Measurements from ENCODE around the gene SKI. TPM values are rescaled to one million over a fixed set of nuclear protein-coding genes. Genes with fewer than 3 reads are reported as not detected.
A peak's percentile ranks its signal among the peaks of the same experiment; 100 is the strongest.

SKI gene
- total and polyA plus RNA-seq, 2 of the 4 experiments (the other 2 are of a cell fraction): 2.3 to 20.1 TPM

DNA sequence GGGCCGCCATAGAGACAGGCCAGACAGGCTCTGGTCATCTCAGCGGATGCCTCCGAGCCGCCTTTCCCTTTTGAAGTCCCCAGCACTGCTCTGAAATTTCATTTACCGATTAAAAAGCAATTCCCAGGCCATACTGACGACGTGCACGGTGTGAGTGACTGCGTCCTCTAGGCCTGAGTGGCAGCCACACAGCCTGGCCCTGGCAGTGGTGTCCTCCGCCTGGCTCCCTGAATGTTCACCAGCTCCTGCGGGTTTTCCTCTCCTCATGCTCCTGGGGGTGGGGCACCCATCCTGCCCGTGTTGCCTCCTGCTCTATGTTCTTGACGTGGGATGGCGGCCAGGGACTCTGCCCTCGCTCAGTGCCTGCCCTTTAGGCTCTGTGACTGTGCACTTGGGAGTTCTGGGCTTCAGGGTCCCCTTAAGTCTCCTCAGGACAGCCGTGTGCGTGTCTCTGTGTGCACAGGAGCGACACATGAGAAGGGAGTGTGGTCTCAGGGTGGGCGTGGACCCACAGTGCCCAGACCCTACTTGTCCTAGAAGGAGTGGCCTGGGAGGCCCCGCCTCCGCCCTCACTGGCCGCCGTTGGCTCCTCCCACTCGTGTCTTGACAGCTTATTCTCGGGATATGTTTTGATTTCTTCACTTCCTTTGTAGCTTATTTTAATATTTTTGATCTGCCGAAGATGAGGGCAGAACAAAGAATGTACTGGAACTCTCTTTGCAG, 3.6 kb downstream of the SKI start:
- CTCF ChIA-PET: interaction anchor here (1.3 to 1.5 kb wide), 2 partner anchors 84 to 150 kb away, joined by 3 to 5 read pairs; no protein-coding TSS in a partner anchor
- TF ChIP-seq RCOR1 (IDR thresholded peaks at IDR 0.05; ENCODE audit: insufficient replicate concordance, low read length): no peak
- no peak for TF ChIP-seq CHD1 (IDR thresholded peaks at IDR 0.05; ENCODE audit: low read depth, low read length)
- TF ChIP-seq, protein P1, sequence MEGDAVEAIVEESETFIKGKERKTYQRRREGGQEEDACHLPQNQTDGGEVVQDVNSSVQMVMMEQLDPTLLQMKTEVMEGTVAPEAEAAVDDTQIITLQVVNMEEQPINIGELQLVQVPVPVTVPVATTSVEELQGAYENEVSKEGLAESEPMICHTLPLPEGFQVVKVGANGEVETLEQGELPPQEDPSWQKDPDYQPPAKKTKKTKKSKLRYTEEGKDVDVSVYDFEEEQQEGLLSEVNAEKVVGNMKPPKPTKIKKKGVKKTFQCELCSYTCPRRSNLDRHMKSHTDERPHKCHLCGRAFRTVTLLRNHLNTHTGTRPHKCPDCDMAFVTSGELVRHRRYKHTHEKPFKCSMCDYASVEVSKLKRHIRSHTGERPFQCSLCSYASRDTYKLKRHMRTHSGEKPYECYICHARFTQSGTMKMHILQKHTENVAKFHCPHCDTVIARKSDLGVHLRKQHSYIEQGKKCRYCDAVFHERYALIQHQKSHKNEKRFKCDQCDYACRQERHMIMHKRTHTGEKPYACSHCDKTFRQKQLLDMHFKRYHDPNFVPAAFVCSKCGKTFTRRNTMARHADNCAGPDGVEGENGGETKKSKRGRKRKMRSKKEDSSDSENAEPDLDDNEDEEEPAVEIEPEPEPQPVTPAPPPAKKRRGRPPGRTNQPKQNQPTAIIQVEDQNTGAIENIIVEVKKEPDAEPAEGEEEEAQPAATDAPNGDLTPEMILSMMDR (conservative IDR thresholded peaks at IDR 0.05; ENCODE audit: low read depth, low read length): no peak
- no peak for TF ChIP-seq BHLHE40 (IDR thresholded peaks at IDR 0.05; ENCODE audit: low read depth, low read length)
- peak; percentile 60; the same call in 1 of the 2 replicates for TF ChIP-seq MXI1 (IDR thresholded peaks at IDR 0.05; ENCODE audit: borderline replicate concordance, low read depth, low read length)
- no peak for TF ChIP-seq RFX5 (IDR thresholded peaks at IDR 0.05; ENCODE audit: low read depth, low read length)
- TF ChIP-seq RAD21 (IDR thresholded peaks at IDR 0.05; ENCODE audit: low read length): no peak
- no peak for TF ChIP-seq MAFK (IDR thresholded peaks at IDR 0.05; ENCODE audit: low read depth, low read length)
- TF ChIP-seq MAZ (IDR thresholded peaks at IDR 0.05; ENCODE audit: borderline replicate concordance, low read depth, low read length): no peak
- no peak for TF ChIP-seq FOS (IDR thresholded peaks at IDR 0.05; ENCODE audit: low read depth, low read length)
- peak; percentile 36; the same call in 1 of the 2 replicates for TF ChIP-seq CEBPB (IDR thresholded peaks at IDR 0.05; ENCODE audit: low read depth, low read length)
- TF ChIP-seq ELK1 (IDR thresholded peaks at IDR 0.05; ENCODE audit: borderline replicate concordance, low read depth, low read length): no peak
- BruUV-seq (replicated peaks): no TSS peak
- Histone ChIP-seq H3K23ac (ENCODE audit: low read depth, low read length) (peak overlapping the region; percentile 69; the same call in 1 of the 2 replicates), H4K8ac (ENCODE audit: low read depth in 2 of 2, low read length in 2 of 2) (no peak overlapping the region), H2BK5ac (ENCODE audit: low read depth, low read length, poor library complexity, severe bottlenecking) (peak overlapping the region; percentile 33), H4K20me1 (ENCODE audit: insufficient read depth, low read length) (peaks cover 81% of the 10 kb centered on the region), H4K5ac (ENCODE audit: low read depth, low read length) (no peak overlapping the region), H3K18ac (ENCODE audit: low read depth, low read length) (no peak overlapping the region), H3K4me1 (ENCODE audit: control insufficient read depth, insufficient read depth, low read length) (peaks cover 31% of the 10 kb centered on the region), H3K36me3 (ENCODE audit: control insufficient read depth, insufficient read depth, low read length) (peaks cover 4% of the 10 kb centered on the region; the same call in 1 of the 2 replicates), H3K27ac (ENCODE audit: insufficient read depth, low read length) (peak overlapping the region; percentile 69), H2AFZ (replicated peaks; ENCODE audit: low read length, poor library complexity) (peak overlapping the region; percentile 46), H3K27me3 (ENCODE audit: control insufficient read depth, insufficient read depth, low read length) (no peaks in the 10 kb centered on the region), H3K9me3 (ENCODE audit: control insufficient read depth, insufficient read depth, low read length) (no peaks in the 10 kb centered on the region), H3K9ac (ENCODE audit: low read depth, low read length) (peak overlapping the region; percentile 74), H2AK5ac (ENCODE audit: low read depth, low read length) (peak overlapping the region; percentile 48), H2AK9ac (replicated peaks; ENCODE audit: low read depth, low read length, poor library complexity) (peak overlapping the region; percentile 79), H2BK120ac (ENCODE audit: low read depth, low read length) (no peak overlapping the region), H2BK15ac (ENCODE audit: low read depth, low read length) (no peak overlapping the region), H3K9me1 (ENCODE audit: insufficient read depth, low read length) (peaks cover 7% of the 10 kb centered on the region), H3K4me3 (ENCODE audit: insufficient read depth, low read depth, low read length) (peak overlapping the region; percentile 97), H4K91ac (ENCODE audit: insufficient read depth, low read depth, low read length) (0 out of 2 replicates have a peak overlapping the region, but pooled peaks have one; percentile 8), H2BK20ac (ENCODE audit: low read depth, low read length) (no peak overlapping the region), H3K4me2 (ENCODE audit: low read depth, low read length) (peak overlapping the region; percentile 85), H3K14ac (replicated peaks; ENCODE audit: low read depth, low read length) (0 out of 2 replicates have a peak overlapping the region, but pooled peaks have one; percentile 22), H3K56ac (ENCODE audit: extremely low read depth, insufficient read depth, low read length) (no peak overlapping the region), H3K4ac (ENCODE audit: low read depth, low read length) (peak overlapping the region; percentile 24; the same call in 1 of the 2 replicates), H3K79me1 (ENCODE audit: low read depth in 1 of 2, low read length in 2 of 2) (peaks cover 0 to 18% of the 10 kb centered on the region in 2 experiments; a peak in 2 of 4 replicates)
- POLR2A ChIA-PET (ENCODE audit: unreplicated experiment): interaction anchor here (1.4 kb wide), 1 partner anchor 150 kb away, joined by 4 read pairs; no protein-coding TSS in a partner anchor
- intact Hi-C loops (cut with micrococcal nuclease): loop anchor here (2.0 to 5.0 kb wide), 2 partner anchors 27 to 46 kb away; no protein-coding TSS in a partner anchor
- 12% methylated on average over 15 of the region's 26 CpGs; no CpG with 5 or more reads in 1 of the 2 experiments for WGBS, 2 experiments (ENCODE audit: extremely low coverage in 2 of 2, insufficient read length in 1 of 2)
- in situ Hi-C loops (cut with MboI; ENCODE audit: low sequenced_read_pairs): loop anchor here (5.0 kb wide), 1 partner anchor 34 kb away; no protein-coding TSS in a partner anchor
- peak; percentile 36 for ATAC-seq (ENCODE audit: low read depth)
- dilution Hi-C loops (cut with HindIII; ENCODE audit: low sequenced_read_pairs, unreplicated experiment): no loop called here
- DNase-seq: peak; percentile 81
